K562 (cell line): Measurements from ENCODE around the gene TMEM187.

Experiments
- NFYB ChIP-seq: IDR thresholded peaks from 2 replicates; pipeline ENCODE4 v1.6.1; 2011; ENCODE audit warnings: mild to moderate bottlenecking, moderate library complexity; ENCODE audit not compliant: insufficient read length; ENCODE audit errors: extremely low read depth
- ZNF586 ChIP-seq: fragments of 450-650 bp; formaldehyde crosslinking; conservative IDR thresholded peaks from 2 replicates; pipeline ENCODE4 v1.4.0; 2020; ENCODE audit warnings: mild to moderate bottlenecking, moderate library complexity

GRCh38 chrX:153955228-153955732, 17.3 kb upstream of the TMEM187 start:
- TF ChIP-seq ZNF586 (CRISPR knock-in tag): no peak
- no peak for TF ChIP-seq NFYB
